Pancreas (tissue), 10 donors: ENCODE data around the gene TREX2. TPM values are rescaled to one million over a fixed set of nuclear protein-coding genes. Genes with fewer than 3 reads are reported as not detected.

Experiments
- ATAC-seq, 4 donors: fragments of 200-7000 bp; cut with Tn5 transposase; one replicate each; pipeline versions ENCODE4 v1.8.0 to v1.9.1; 2020; ENCODE audit warnings: mild to moderate bottlenecking in 4 of 4, moderate library complexity in 4 of 4
- DNase-seq, 6 donors: peaks; one replicate each; pipeline ENCODE4 v3.0.0-alpha.2; 2020
- FAIRE-seq: peaks from 2 replicates; lab custom pipeline; 2012; peaks lifted over from hg19 to GRCh38; lab: Jason Lieb, UNC
- H3K27ac ChIP-seq, 4 donors: fragments of 200-600 bp; sonication (generic); 1 replicate in 3 of 4; 2 replicates in 1 of 4; pipeline versions ENCODE4 v1.5.0 to v1.8.0; 2020
- H3K27me3 ChIP-seq, 4 donors: fragments of 200-600 bp; one replicate each; pipeline ENCODE4 v1.8.0; 2021
- H3K36me3 ChIP-seq, 3 donors: fragments of 200-600 bp; sonication (generic) in 1 of 3; one replicate each; pipeline versions ENCODE4 v1.5.0 to v1.8.0; 2020 to 2021
- H3K4me1 ChIP-seq, 3 donors: fragments of 200-600 bp; one replicate each; pipeline ENCODE4 v1.8.0; 2021
- H3K4me3 ChIP-seq, 4 donors: fragments of 200-600 bp; sonication (generic) in 2 of 4; one replicate each; pipeline versions ENCODE4 v1.5.0 to v1.8.0; 2020 to 2021
- H3K9me3 ChIP-seq, 4 donors: fragments of 200-600 bp; one replicate each; pipeline ENCODE4 v1.8.0; 2021
- CTCF ChIP-seq, 4 donors: fragments of 200-600 bp; sonication (generic) in 3 of 4; IDR thresholded peaks; one replicate each; pipeline versions ENCODE4 v1.5.0 to v1.8.0; 2021; ENCODE audit warnings: antibody characterized with exemption in 4 of 4
- WGBS, 2 donors: extraction: QIAGEN DNeasy Blood & Tissue Kit; methylation state at CpG; one replicate each; pipeline ENCODE4 v1.1.7; 2013; 5-methylcytosine and 5-hydroxymethylcytosine counted together
- intact Hi-C, 3 donors: fragments of 100-400 bp; cut with DNase I; formaldehyde crosslinking; loops; one replicate each; pipeline versions ENCODE4 v1.11.1 to v1.14.2; 2022
- polyA plus RNA-seq, 2 donors: library from polyadenylated mRNA; stranded (reverse); fragments of 200-250 nt; gene quantifications; one replicate each; pipeline ENCODE4 v1.2.3, GENCODE V29; 2013
- total RNA-seq, 6 donors: library from RNA; stranded (reverse); fragmentation: NEBNext Ultra II Directional in 4 of 6; extraction: Animal tissue kit (Norgen Biotek cat#: 25700) in 4 of 6; gene quantifications; one replicate each; pipeline versions ENCODE4 v1.2.1 to v1.2.4, GENCODE V29; 2021 to 2023
- donor health status: healthy with polysubstance abuse.
- donor health status: DM: no; HTN: no; CAD: no; lungs with moderate emphysema.
- donor health status: DM: no; HTN: no; CAD: no.
- donor health status: control.
- donor health status: control.
- donor health status: Bipolar disorder and iron deficiency.
- donor health status: DM: yes; HTN: yes; CAD: no.
- donor health status: DM: no; HTN: no; CAD: no.
- donor health status: DM: no; HTN: no; CAD: no.
- donor health status: DM: yes; HTN: yes; CAD: no.

TREX2 gene
- total and polyA plus RNA-seq, 8 donors, result 0.19 to 0.91 (median 0.55) TPM; not detected in 1

DNA sequence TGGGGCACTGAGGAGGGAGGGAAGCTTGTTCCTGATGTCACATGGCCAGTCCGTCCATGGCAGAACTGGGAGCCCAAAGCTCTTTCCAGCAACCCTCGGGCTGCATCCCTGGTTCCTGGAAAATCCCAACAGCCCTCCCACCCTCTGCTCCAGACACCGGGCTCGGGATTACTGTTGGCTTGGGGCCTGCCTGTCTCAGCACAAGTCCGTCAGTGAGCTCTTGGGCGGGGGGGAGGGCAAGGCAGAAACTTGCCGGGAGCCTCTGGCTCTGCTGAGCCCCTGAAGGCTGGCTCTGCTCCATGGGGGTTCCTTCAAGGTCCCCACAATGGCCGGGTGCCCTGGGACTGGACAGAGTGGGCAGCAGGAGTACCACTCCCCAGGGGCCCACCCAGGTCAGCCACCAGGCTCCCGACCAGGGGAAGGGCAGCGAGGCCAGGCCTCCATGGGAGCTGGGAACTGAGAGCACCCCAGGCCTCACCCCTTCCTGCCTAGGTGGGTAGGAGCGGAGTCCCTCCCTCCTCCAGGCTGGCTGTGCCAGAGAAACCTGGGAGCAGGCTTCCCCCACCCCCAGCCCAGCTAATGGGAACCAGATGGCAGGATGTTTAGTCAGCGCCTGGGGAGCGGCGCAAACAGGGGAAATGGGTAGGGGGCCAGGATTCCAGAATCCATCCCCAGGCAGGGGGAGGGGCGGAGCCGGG is 31.0 kb upstream of the TREX2 start:
- no peaks in the 10 kb centered on the region for H3K27me3 ChIP-seq
- ATAC-seq, result peak in 2 of 4 donors; percentile 16 to 22
- TF ChIP-seq CTCF (IDR thresholded peaks at IDR 0.05), result no peak
- WGBS, 2 donors, result 77 to 78% methylated on average over 13 to 16 of the region's 16 CpGs
- no peaks in the 10 kb centered on the region for H3K9me3 ChIP-seq
- H3K4me1 ChIP-seq, result no peaks in the 10 kb centered on the region
- FAIRE-seq, result no peak
- H3K27ac ChIP-seq, result no peak overlapping the region
- intact Hi-C loops, result no loop called here
- DNase-seq, result no peak
- H3K4me3 ChIP-seq, result no peak overlapping the region
- no peaks in the 10 kb centered on the region for H3K36me3 ChIP-seq

DNA sequence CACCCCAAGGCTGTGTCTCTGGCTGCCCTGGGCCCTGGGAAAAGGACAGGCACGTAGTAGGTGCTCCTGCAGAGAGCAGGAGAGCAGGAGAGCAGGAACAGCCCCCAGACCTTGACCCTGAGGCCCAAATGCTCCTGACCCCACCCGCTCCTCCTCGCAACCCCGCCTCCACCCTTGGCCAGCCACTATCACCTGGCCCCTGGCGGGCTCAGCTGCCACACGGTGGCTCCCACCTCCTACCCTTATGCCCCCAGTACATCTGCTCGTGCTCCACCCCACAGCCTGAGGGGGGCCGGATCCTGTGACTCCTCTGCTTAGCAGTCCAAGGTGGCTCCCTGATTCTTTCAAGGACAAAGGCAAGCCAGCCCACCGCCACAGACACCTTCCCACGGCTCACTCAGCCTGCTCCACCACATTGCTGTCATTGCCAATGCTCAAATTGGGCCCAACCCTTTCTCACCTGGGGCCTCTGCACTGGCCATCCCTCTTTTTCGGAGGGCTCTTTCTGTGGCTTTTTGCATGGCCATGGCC is 30.0 kb upstream of the TREX2 start:
- FAIRE-seq (no peak), DNase-seq (no peak), ATAC-seq (no peak)
- 82 to 86% methylated on average over 11 of the region's 11 CpGs for WGBS, 2 donors
- intact Hi-C loops, result no loop called here
- Histone ChIP-seq H3K36me3 (no peaks in the 10 kb centered on the region), H3K4me1 (no peaks in the 10 kb centered on the region), H3K9me3 (no peaks in the 10 kb centered on the region), H3K27ac (no peak overlapping the region), H3K27me3 (no peaks in the 10 kb centered on the region), H3K4me3 (no peak overlapping the region)
- TF ChIP-seq CTCF (IDR thresholded peaks at IDR 0.05), result no peak

GRCh38 chrX:153475271-153475670 is 29.4 kb upstream of the TREX2 start:
- no peak for TF ChIP-seq CTCF (IDR thresholded peaks at IDR 0.05)
- intact Hi-C loops, result no loop called here
- Histone ChIP-seq H3K4me3 (no peak overlapping the region), H3K36me3 (no peaks in the 10 kb centered on the region), H3K27ac (no peak overlapping the region), H3K4me1 (no peaks in the 10 kb centered on the region), H3K9me3 (no peaks in the 10 kb centered on the region), H3K27me3 (no peaks in the 10 kb centered on the region)
- DNase-seq (no peak), FAIRE-seq (no peak), ATAC-seq (no peak)
- WGBS, 2 donors, result 78 to 89% methylated on average over 7 of the region's 7 CpGs

- no peak for FAIRE-seq
- H3K4me1 ChIP-seq, result no peaks in the 10 kb centered on the region
- peak in 5 of 6 donors; percentile 46 to 80 (median 54) for DNase-seq
- no peak for TF ChIP-seq CTCF (IDR thresholded peaks at IDR 0.05)
- 1 to 26% methylated on average over 41 to 54 of the region's 59 CpGs for WGBS, 2 donors
- peak in 2 of 4 donors; percentile 3 to 6 for ATAC-seq
- H3K36me3 ChIP-seq, result no peaks in the 10 kb centered on the region
- H3K4me3 ChIP-seq, result peak overlapping the region in 2 of 4 donors; percentile 13 to 16
- no peaks in the 10 kb centered on the region for H3K27me3 ChIP-seq
- H3K27ac ChIP-seq, result no peak overlapping the region
- no peaks in the 10 kb centered on the region for H3K9me3 ChIP-seq
- intact Hi-C loops, result no loop called here
Measured at GRCh38 chrX:153474718-153475117, 28.9 kb upstream of the TREX2 start.

- ATAC-seq (no peak), DNase-seq (no peak), FAIRE-seq (no peak)
- Histone ChIP-seq H3K4me3 (no peak overlapping the region), H3K27me3 (no peaks in the 10 kb centered on the region), H3K27ac (no peak overlapping the region), H3K4me1 (no peaks in the 10 kb centered on the region), H3K9me3 (no peaks in the 10 kb centered on the region), H3K36me3 (no peaks in the 10 kb centered on the region)
- TF ChIP-seq CTCF (IDR thresholded peaks at IDR 0.05), result no peak
- 82 to 92% methylated on average over 9 to 10 of the region's 10 CpGs for WGBS, 2 donors
- intact Hi-C loops, result no loop called here
Measured at GRCh38 chrX:153474266-153474665, 28.4 kb upstream of the TREX2 start.
